PC-9 (cell line): Measurements from ENCODE around the gene ZNF488.

Experiments
- EZH2 ChIP-seq: fragments of 200-600 bp; sonication (generic); IDR thresholded peaks from 2 replicates; pipeline ENCODE4 v1.8.0; 2017; ENCODE audit warnings: antibody characterized with exemption, low read depth
- TF ChIP-seq, protein P1 (sequence below): fragments of 200-600 bp; sonication (generic); conservative IDR thresholded peaks from 2 replicates; pipeline ENCODE4 v1.6.1; 2017; ENCODE audit warnings: mixed run types, antibody characterized with exemption, mild to moderate bottlenecking, moderate library complexity

DNA sequence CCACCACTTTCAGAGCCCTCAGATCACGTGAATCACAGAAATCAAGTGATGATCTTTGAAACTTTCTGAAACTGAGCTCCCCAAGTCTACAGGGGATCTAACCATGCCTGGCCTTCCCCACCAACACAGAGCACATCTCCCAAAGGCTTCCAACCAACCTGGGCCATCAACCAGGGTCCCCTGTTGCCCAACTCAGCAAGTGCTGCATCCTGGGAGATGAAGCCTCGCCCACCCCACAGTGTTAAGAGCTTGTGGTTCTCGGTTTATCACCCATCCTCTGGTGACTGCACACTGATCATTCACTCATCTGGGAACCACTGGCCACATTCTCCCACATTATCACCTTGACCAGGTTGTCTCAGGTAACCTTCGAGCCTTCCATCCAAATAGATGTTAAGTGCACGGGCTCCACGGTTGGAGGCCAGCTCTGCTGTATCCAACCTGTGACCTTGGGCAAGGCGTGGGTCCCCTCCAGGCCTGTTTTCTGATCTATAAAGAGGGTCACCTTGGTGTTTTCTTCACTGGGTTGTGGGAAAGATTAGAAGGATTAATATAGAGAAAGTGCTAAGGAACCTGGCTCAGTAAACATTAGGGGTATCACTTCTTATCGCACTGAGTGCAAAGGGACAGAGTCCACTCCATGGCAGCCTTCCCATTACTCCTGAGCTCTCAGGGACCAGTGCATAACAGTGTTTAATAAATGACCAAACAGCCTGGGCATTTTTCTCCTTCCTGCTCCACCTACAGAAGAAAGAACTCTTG, 3.6 kb downstream of the ZNF488 start:
- TF ChIP-seq, protein P1, sequence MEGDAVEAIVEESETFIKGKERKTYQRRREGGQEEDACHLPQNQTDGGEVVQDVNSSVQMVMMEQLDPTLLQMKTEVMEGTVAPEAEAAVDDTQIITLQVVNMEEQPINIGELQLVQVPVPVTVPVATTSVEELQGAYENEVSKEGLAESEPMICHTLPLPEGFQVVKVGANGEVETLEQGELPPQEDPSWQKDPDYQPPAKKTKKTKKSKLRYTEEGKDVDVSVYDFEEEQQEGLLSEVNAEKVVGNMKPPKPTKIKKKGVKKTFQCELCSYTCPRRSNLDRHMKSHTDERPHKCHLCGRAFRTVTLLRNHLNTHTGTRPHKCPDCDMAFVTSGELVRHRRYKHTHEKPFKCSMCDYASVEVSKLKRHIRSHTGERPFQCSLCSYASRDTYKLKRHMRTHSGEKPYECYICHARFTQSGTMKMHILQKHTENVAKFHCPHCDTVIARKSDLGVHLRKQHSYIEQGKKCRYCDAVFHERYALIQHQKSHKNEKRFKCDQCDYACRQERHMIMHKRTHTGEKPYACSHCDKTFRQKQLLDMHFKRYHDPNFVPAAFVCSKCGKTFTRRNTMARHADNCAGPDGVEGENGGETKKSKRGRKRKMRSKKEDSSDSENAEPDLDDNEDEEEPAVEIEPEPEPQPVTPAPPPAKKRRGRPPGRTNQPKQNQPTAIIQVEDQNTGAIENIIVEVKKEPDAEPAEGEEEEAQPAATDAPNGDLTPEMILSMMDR = no peak
- no peak for TF ChIP-seq EZH2
